NCI-H345 treated with DMSO at 0.1 percent for 48 hours (cell line): ENCODE measurements around the gene ACY1.

Experiments
- DNase-seq: peaks from one replicate; lab custom pipeline; 2025; ENCODE audit not compliant: unreplicated experiment; lab: John Stamatoyannopoulos, UW

The ACY1 gene

GRCh38 chr3:52004163-52004787, 20.9 kb downstream of the ACY1 start:
- DNase-seq: no peak

DNA sequence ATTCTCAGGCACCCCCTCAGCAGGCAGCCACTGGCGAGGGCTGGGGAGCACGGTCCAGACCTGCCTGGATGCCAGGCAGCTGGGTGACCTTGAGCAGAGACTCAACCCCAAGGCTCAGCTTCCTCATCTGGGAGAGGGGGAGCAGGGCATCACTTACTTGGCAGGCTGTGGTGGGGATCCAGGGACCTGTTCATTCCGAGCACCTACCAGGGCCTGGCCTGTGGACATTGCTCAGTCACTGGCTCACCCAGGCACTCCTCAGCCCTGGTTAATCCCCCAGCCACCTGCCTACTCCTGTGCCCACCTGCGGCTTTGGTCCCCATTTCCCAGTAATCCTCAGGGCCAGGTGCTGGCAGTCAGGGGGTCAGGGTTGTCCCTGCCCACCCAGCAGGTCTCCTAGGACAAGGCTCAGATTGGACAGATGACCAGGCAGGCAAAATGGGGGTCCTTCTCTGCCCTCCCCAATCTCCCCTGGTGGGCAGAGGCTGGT, 21.6 kb downstream of the ACY1 start:
- DNase-seq: no peak

DNA sequence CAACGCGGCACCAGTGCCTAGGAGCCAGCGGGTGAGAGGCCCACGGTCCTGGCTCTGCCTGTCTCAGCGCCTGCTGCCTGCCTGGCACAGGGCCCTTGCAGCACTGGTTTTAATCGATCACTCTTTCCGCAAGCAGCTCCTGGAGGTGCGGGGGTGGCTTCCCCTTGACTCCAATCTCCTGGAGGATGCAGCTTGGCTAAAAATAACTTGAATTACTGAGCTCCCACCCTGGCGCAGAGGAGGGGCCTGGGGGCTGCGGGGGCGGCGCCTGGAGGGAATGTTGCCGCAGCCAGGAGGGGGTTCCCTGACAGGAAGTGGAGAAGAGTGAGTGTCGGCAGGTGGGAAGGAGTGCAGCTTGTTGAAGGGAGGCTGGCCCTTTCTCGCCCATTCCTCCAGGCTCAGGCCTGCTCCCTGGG, 22.2 kb downstream of the ACY1 start:
- peak; percentile 27 for DNase-seq

DNA sequence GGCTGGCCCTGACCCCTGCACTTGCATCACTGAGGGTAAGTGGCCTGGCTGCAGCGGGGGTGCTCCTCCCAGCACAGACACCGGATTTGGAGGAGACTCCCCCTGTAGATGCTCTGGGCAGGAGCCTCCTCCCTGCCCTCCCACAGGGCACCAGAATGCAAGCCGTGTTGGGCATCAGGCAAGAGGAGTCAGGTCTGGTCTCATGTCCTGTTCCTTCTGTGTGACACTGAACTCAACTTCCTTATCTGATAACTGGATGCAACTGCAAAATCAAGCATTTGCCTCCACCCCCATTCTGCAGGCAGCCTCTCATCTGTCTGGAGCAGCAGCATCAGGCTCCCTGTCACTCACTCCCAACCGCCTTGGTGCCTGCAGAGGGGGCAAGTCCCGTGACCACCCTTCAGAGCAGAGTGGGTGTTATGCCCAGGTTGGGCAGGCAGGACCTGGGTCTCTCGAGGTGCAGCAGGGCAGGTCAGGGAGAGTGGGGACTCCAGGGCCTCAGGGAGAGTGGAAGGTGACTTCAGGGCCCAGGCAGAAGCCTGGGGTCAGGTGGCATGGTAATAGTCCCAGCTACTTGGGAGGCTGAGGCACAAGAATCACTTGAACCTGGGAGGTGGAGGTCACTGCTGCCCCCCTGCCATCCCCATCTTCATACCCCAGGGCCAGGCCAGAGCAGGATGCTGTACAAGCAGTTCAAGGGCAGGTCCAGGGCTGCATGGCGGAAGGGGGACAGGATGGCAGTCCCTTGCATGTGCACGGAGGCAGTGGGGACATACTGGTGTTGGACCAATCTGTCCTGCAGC, 22.9 kb downstream of the ACY1 start:
- DNase-seq: no peak

DNA sequence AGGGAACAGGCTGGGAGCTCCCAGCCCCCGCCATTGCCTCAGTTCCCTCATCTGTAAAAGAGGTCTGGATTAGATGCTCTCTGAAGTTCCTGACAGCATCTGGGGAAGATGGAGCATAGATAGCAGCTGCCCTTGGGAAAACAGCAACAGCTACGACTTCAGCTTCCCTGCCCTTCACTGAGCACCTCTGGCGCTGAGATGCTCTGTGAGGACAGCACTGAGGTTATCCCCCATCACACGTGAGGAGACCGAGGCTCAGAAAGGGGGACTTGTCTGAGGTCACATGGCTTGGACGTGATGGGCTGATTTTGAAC, 23.4 kb downstream of the ACY1 start:
- no peak for DNase-seq

- DNase-seq: no peak
These were observed 24.0 kb downstream of the ACY1 start for GRCh38 chr3:52007291-52007690.

GRCh38 chr3:52010431-52010830, 27.1 kb downstream of the ACY1 start:
- DNase-seq: no peak

GRCh38 chr3:52012699-52013098, 29.4 kb downstream of the ACY1 start:
- no peak for DNase-seq

DNA sequence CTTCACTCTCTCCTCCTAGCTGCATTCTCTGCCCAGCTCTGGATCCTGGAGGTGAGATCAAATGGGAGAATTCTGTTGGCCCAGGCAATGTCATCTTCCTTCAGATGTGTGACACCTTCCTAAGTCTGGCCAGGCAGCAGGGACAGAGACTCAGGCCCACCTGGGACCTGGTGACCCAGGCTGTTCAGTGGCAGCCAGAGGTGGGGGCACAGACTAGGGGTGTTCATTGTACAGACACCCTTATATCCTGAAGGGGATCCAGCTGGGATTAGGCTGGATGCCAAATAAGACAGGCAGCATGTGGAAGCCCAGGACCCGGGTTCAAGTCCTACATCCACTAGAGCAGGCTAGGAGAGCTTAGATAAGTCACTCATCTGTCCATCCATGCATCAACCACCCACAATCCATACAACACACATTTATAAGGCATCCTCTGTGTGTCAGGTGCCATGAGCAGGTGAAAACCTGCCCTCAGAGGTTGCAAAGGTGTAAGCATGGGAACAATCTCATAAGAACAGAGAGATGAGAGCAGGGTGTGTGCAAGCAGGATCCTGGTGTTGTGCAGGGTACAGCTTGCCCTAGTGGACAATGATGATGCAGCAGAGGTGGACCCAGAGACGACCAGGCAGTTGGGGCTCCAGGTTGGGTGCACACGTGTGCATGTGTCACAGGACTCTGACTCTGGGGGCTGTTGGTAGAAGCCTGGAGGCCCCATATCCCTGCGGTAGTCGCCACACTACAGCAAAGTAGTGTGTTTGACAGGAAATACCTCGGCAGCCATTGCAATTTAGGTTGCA, 30.7 kb downstream of the ACY1 start:
- DNase-seq: no peak

- no peak for DNase-seq
These were observed 31.3 kb downstream of the ACY1 start for GRCh38 chr3:52014613-52015012.

- DNase-seq: no peak
These were observed 32.3 kb downstream of the ACY1 start for GRCh38 chr3:52015438-52016228.

DNA sequence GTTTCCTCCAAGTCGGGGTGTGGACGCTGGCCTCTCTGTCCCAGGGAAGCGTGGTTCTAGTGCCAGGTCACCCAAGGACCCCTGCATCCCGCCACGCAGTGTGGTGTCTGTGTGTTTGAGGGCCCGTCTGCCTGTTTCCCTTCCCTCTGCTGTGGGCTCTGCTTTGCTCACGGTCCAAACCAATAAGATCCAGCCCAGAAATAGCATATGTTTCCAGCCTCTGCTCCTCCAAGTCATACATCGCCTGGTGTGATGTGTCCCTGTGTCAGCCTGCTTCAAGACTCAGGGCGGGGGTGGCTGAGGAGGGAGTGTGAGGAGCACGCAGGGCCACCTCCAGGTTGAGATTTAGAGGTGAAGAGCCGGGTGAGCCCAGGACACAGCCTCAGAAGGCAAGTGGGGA, 34.3 kb downstream of the ACY1 start:
- no peak for DNase-seq

DNA sequence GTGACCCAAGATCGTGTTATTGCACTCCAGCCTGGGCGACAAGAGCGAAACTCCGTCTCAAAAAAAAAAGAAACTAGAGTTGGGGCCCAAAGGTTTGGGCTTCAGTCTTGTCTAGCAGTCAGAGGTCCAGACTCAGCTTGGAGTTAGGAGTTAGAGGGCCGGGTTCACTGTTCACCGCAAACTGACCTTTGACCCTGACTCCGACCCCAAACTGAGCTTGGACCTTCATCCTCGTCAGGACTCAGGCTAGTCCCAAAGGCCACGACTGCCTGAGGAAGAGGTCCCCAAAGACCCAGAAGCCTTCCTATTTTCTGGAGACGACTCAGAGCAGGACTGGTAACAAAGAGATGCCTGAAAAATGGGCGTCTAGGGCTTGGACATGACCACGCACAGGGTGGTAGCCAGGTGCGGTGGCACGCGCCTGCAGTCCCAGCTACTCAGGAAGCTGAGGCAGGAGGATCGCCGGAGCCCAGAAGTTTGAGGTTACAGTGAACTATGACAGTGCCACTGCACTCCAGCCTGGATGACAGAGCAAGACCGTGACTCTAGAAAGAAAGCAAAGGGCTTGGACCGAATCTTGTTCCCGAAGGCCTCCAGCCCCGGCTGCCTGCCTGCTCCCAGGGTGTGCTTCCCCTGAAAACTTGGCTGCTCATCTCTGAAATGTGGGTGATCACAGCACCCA, 35.1 kb downstream of the ACY1 start:
- no peak for DNase-seq

- no peak for DNase-seq
These were observed 36.2 kb downstream of the ACY1 start for GRCh38 chr3:52019352-52020080.

DNA sequence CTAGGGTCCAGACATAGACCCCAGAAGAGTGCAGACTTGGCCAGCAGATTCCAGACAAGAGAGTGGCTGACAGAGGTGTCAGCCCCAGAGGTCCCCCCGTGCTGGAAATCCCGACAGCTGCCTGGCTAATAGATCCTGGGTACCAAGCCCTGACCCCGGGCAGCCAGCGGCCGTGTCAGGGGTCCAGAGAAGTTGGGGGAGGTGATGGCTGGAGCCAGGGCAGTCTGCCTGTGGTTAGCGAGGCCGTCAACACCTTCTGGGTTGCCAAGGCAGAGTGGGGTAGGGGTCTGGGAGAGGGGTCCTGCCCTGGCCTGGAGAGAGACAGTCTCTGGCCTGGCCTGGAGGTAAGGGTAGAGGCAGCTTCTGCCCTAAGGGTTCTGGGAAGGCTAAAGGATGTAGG, 37.5 kb downstream of the ACY1 start:
- DNase-seq: no peak

DNA sequence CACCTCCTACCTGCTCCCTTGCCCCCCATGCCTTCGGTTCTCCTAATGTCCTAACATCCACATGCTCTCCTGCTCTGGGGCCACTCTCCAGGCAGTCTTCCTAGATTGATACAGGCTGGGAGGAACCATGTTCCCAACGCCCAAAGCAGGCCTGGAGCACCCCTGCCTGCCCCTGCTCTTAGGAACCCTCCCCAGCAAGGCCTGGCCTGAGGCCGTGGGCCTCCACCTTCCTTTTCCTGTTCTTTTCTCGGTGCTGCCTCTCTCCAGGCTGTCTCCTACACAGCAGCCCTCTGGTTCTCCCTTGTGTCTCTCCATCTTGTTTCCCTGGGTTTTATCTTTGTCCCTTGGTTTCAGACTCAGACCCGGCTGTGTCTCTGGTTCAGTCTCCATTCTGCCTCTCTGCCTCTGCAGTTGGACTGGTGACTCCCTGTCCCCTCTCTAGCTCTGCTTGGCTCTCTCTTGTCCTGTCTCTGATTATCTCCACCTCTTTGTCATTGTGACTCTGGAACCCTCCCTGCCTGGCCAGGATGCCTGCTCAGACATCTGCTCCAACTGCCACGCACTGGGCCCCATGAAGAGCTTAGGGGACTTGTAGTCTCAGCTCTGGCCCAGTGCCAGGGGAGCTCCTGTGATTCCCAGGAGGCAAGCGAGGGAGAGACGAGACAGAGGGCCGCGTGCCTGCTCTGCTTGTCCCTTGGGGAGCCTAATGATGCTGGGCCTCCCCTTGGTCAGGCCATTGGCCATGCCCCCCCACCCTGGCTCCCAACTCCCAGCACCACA, 38.3 kb downstream of the ACY1 start:
- peak; percentile 53 for DNase-seq

GRCh38 chr3:52022323-52023100, 39.2 kb downstream of the ACY1 start:
- DNase-seq: no peak

GRCh38 chr3:52023101-52023770, 39.9 kb downstream of the ACY1 start:
- DNase-seq: no peak
